ENCODE results near the gene TRAP1.

DNA sequence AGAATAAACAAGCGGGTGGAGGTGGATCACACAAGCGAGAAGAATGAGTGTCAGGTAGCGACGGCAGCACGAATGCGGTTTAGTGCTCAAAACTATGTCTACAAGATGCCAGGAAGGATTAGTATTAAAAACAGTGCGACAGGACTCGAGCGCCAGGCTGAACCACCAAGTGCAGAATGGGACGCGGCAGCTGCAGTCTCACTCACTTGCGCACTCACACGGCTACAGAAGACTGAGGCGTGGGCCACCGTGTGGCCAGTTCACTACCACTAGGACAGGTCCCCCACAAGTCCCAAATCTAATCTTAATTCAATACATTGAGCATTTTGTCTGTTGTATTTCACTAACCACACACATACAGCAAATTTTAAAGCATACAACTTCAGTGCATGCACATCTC lies 35.7 kb upstream of the TRAP1 start:
- TF ChIP-seq, protein P1, sequence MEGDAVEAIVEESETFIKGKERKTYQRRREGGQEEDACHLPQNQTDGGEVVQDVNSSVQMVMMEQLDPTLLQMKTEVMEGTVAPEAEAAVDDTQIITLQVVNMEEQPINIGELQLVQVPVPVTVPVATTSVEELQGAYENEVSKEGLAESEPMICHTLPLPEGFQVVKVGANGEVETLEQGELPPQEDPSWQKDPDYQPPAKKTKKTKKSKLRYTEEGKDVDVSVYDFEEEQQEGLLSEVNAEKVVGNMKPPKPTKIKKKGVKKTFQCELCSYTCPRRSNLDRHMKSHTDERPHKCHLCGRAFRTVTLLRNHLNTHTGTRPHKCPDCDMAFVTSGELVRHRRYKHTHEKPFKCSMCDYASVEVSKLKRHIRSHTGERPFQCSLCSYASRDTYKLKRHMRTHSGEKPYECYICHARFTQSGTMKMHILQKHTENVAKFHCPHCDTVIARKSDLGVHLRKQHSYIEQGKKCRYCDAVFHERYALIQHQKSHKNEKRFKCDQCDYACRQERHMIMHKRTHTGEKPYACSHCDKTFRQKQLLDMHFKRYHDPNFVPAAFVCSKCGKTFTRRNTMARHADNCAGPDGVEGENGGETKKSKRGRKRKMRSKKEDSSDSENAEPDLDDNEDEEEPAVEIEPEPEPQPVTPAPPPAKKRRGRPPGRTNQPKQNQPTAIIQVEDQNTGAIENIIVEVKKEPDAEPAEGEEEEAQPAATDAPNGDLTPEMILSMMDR (conservative IDR thresholded peaks at IDR 0.05; ENCODE audit: low read length) = no peak
- no peak for TF ChIP-seq EZH2phosphoT487 (IDR thresholded peaks at IDR 0.05; ENCODE audit: borderline replicate concordance, low read depth, low read length)

All from OCI-LY7 (cell line).